GM21447 (cell line): ENCODE measurements around the gene SMURF1.
A peak's percentile ranks its signal among the peaks of the same experiment; 100 is the strongest.

ENCODE experiments used
- ATAC-seq: cut with Tn5 transposase; IDR thresholded peaks from one replicate; pipeline ENCODE4 v1.9.1; 2021; ENCODE audit not compliant: unreplicated experiment

The SMURF1 gene

GRCh38 chr7:99006739-99007424 is 137.0 kb downstream of the SMURF1 start:
- no peak for ATAC-seq

- no peak for ATAC-seq
Measured at GRCh38 chr7:99005776-99006175, 138.1 kb downstream of the SMURF1 start.

GRCh38 chr7:99004781-99005500 is 139.0 kb downstream of the SMURF1 start:
- no peak for ATAC-seq

- no peak for ATAC-seq
Measured at GRCh38 chr7:99004216-99004615, 139.7 kb downstream of the SMURF1 start.

GRCh38 chr7:99003419-99003818 is 140.5 kb downstream of the SMURF1 start:
- no peak for ATAC-seq

GRCh38 chr7:99002827-99003212 is 141.1 kb downstream of the SMURF1 start:
- ATAC-seq: no peak

GRCh38 chr7:99002148-99002826 is 141.6 kb downstream of the SMURF1 start:
- ATAC-seq: no peak

- ATAC-seq: no peak
Measured at GRCh38 chr7:99001482-99002147, 142.3 kb downstream of the SMURF1 start.

GRCh38 chr7:99000904-99001465 is 142.9 kb downstream of the SMURF1 start:
- no peak for ATAC-seq

- no peak for ATAC-seq
Measured at GRCh38 chr7:99000196-99000903, 143.6 kb downstream of the SMURF1 start.

GRCh38 chr7:98998821-98999725 is 144.8 kb downstream of the SMURF1 start:
- ATAC-seq: no peak

- ATAC-seq: no peak
Measured at GRCh38 chr7:98997846-98998245, 146.1 kb downstream of the SMURF1 start.

- ATAC-seq: peak; percentile 67
Measured at GRCh38 chr7:98996150-98996552, 147.8 kb downstream of the SMURF1 start.

GRCh38 chr7:98995523-98996149 is 148.3 kb downstream of the SMURF1 start:
- ATAC-seq: no peak

- ATAC-seq: no peak
Measured at GRCh38 chr7:98995111-98995510, 148.8 kb downstream of the SMURF1 start.

GRCh38 chr7:98994046-98994944 is 149.6 kb downstream of the SMURF1 start:
- ATAC-seq: no peak

- no peak for ATAC-seq
Measured at GRCh38 chr7:98993024-98993897, 150.6 kb downstream of the SMURF1 start.
